Gastrocnemius medialis (tissue), 4 donors: Measurements from ENCODE around the gene MRPL19. TPM values are rescaled to one million over a fixed set of nuclear protein-coding genes. Genes with fewer than 3 reads are reported as not detected.

Source experiments
- ATAC-seq, 2 donors: fragments of 150-250 bp; one replicate each; pipeline ENCODE4 v1.9.1; 2016
- DNase-seq, 2 donors: peaks; one replicate each; pipeline ENCODE4 v3.0.0-alpha.2; 2019
- H3K27ac ChIP-seq, 4 donors: fragments of 200-600 bp; sonication (generic); 1 replicate in 1 of 4; 2 replicates in 3 of 4; pipeline ENCODE4 v1.5.1; 2016 to 2018; ENCODE audit warnings: mild to moderate bottlenecking in 2 of 4, moderate library complexity in 1 of 4
- H3K27me3 ChIP-seq, 3 donors: fragments of 200-600 bp; sonication (generic) in 2 of 3; 1 replicate in 1 of 3; 2 replicates in 2 of 3; pipeline versions ENCODE4 v1.5.1 to v1.6.0; 2016 to 2019; ENCODE audit warnings: mild to moderate bottlenecking in 1 of 3, moderate library complexity in 1 of 3
- H3K36me3 ChIP-seq, 2 donors: fragments of 200-600 bp; sonication (generic) in 1 of 2; one replicate each; pipeline ENCODE4 v1.5.1; 2017 to 2018
- H3K4me1 ChIP-seq, 2 donors: fragments of 200-600 bp; sonication (generic) in 1 of 2; one replicate each; pipeline ENCODE4 v1.5.1; 2016 to 2017; ENCODE audit warnings: mild to moderate bottlenecking in 2 of 2
- H3K4me3 ChIP-seq, 4 donors: fragments of 200-600 bp; sonication (generic) in 3 of 4; 1 replicate in 1 of 4; 2 replicates in 3 of 4; pipeline ENCODE4 v1.5.1; 2016 to 2019; ENCODE audit warnings: mild to moderate bottlenecking in 2 of 4
- H3K9me3 ChIP-seq, 3 donors: fragments of 200-600 bp; sonication (generic) in 2 of 3; 1 replicate in 1 of 3; 2 replicates in 2 of 3; pipeline ENCODE4 v1.5.1; 2016 to 2019
- CTCF ChIP-seq, 5 experiments: fragments of 450-650 bp in 3 of 5; fragments of 200-600 bp in 2 of 5; sonication (generic) in 2 of 5; IDR thresholded peaks in 4 of 5; conservative IDR thresholded peaks in 1 of 5; 1 replicate in 4 of 5; 2 replicates in 1 of 5; pipeline ENCODE4 v1.5.1; 2016 to 2019; ENCODE audit warnings: antibody characterized with exemption in 5 of 5, mild to moderate bottlenecking in 3 of 5, moderate library complexity in 3 of 5
- POLR2A ChIP-seq, 2 donors: fragments of 450-650 bp; IDR thresholded peaks; one replicate each; pipeline ENCODE4 v1.6.1; 2017; ENCODE audit warnings: antibody characterized with exemption in 2 of 2, mild to moderate bottlenecking in 2 of 2, moderate library complexity in 2 of 2
- in situ Hi-C, 4 donors: fragments of 200-750 bp; cut with MboI; loops; one replicate each; pipeline versions ENCODE4 v1.15.0 to v1.8.0; 2017; ENCODE audit warnings: low sequenced_read_pairs in 4 of 4
- intact Hi-C: fragments of 100-400 bp; cut with DNase I; formaldehyde crosslinking; loops from one replicate; pipeline ENCODE4 v1.15.1; 2023; ENCODE audit warnings: low total_unique reads
- total RNA-seq, 4 donors: library from RNA; depleted of rRNA; stranded (reverse); fragments of >200 nt; gene quantifications; one replicate each; pipeline versions ENCODE4 v1.1.0 to v1.2.3, GENCODE V29; 2016

MRPL19 gene
- 10 to 100 TPM; 25.4 to 95.3 (median 69.8) TPM for total RNA-seq

- DNase-seq (peak; percentile 84 to 86), ATAC-seq (peak; percentile 76 to 84)
- Histone ChIP-seq H3K9me3 (no peaks in the 10 kb centered on the region), H3K27ac (peak within 1 kb of the TSS; percentile 87 to 92 (median 88)), H3K36me3 (peaks cover 0 to 18% of the 10 kb centered on the region in 2 donors), H3K4me1 (peaks cover 59 to 61% of the 10 kb centered on the region in 2 donors), H3K4me3 (peak within 1 kb of the TSS; percentile 80 to 98 (median 92)), H3K27me3 (no peaks in the 10 kb centered on the region)
- TF ChIP-seq CTCF (IDR thresholded peaks at IDR 0.05 in 4 of 5, conservative IDR thresholded peaks at IDR 0.05 in 1 of 5) = peak in 1 of 5 experiments; percentile 15
- peak; percentile 47 to 58 for TF ChIP-seq POLR2A (IDR thresholded peaks at IDR 0.05)
- in situ Hi-C loops (no loop called here), intact Hi-C loops (loop anchor here (1.0 to 10.0 kb wide), 2 partner anchors 63 to 812 kb away; partner anchors contain the start of genes GCFC2 and HK2)
Observed at GRCh38 chr2:75646583-75647425, at the start of gene MRPL19. Gene MRPL19 (plus strand): TSS chr2:75646783. CDS start chr2:75646808, 25 bp downstream.

GRCh38 chr2:75596784-75597183 lies 49.8 kb upstream of the MRPL19 start:
- ATAC-seq = no peak
- no peak for DNase-seq
- TF ChIP-seq CTCF (IDR thresholded peaks at IDR 0.05 in 4 of 5, conservative IDR thresholded peaks at IDR 0.05 in 1 of 5) = no peak
- TF ChIP-seq POLR2A (IDR thresholded peaks at IDR 0.05) = no peak

GRCh38 chr2:75597949-75598348 lies 48.6 kb upstream of the MRPL19 start:
- TF ChIP-seq CTCF (IDR thresholded peaks at IDR 0.05 in 4 of 5, conservative IDR thresholded peaks at IDR 0.05 in 1 of 5) = no peak
- TF ChIP-seq POLR2A (IDR thresholded peaks at IDR 0.05) = no peak
- in situ Hi-C loops (no loop called here), intact Hi-C loops (no loop called here)
- Histone ChIP-seq H3K27me3 (no peaks in the 10 kb centered on the region), H3K9me3 (no peaks in the 10 kb centered on the region), H3K27ac (no peak overlapping the region), H3K4me1 (no peaks in the 10 kb centered on the region), H3K4me3 (no peak overlapping the region), H3K36me3 (no peaks in the 10 kb centered on the region)
- ATAC-seq (no peak), DNase-seq (no peak)

More at GRCh38 chr2:75596784-75597183, 49.8 kb upstream of the MRPL19 start:
- no peak overlapping the region for H3K4me3 ChIP-seq
- no peaks in the 10 kb centered on the region for H3K4me1 ChIP-seq
- no peaks in the 10 kb centered on the region for H3K27me3 ChIP-seq
- no peaks in the 10 kb centered on the region for H3K9me3 ChIP-seq
- intact Hi-C loops (no loop called here), in situ Hi-C loops (no loop called here)
- H3K27ac ChIP-seq = no peak overlapping the region
- no peaks in the 10 kb centered on the region for H3K36me3 ChIP-seq

- Histone ChIP-seq H3K27me3 (no peaks in the 10 kb centered on the region), H3K4me3 (no peak overlapping the region), H3K4me1 (no peaks in the 10 kb centered on the region), H3K9me3 (no peaks in the 10 kb centered on the region), H3K27ac (no peak overlapping the region), H3K36me3 (no peaks in the 10 kb centered on the region)
- no peak for ATAC-seq
- in situ Hi-C loops = no loop called here
- DNase-seq = no peak
- intact Hi-C loops = no loop called here
- TF ChIP-seq CTCF (IDR thresholded peaks at IDR 0.05 in 4 of 5, conservative IDR thresholded peaks at IDR 0.05 in 1 of 5) (no peak), POLR2A (IDR thresholded peaks at IDR 0.05) (no peak)
Observed at GRCh38 chr2:75598589-75599155, 47.9 kb upstream of the MRPL19 start.
